Activated T-cell treated with anti-CD3 and anti-CD28 coated beads, Interleukin-2, amount 50 U/mL, for 24 hours (primary cell): ENCODE results near the gene BCKDK.

Source experiments
- DNase-seq: peaks from one replicate; pipeline ENCODE4 v3.0.0-alpha.2; 2020
- H3K27ac Mint-ChIP-seq: 2 replicates; pipeline ENCODE4 v1.8.0; 2020; ENCODE audit warnings: mild to moderate bottlenecking, mixed read lengths
- H3K27me3 Mint-ChIP-seq: 2 replicates; pipeline ENCODE4 v1.8.0; 2020; ENCODE audit warnings: mixed read lengths
- H3K36me3 Mint-ChIP-seq: 2 replicates; pipeline ENCODE4 v1.8.0; 2020; ENCODE audit warnings: low read depth, mixed read lengths
- H3K4me1 Mint-ChIP-seq: 2 replicates; pipeline ENCODE4 v1.8.0; 2020; ENCODE audit warnings: low read depth, mixed read lengths
- H3K4me3 Mint-ChIP-seq: 2 replicates; pipeline ENCODE4 v1.8.0; 2020; ENCODE audit warnings: mild to moderate bottlenecking, moderate library complexity, mixed read lengths
- H3K9me3 Mint-ChIP-seq: 2 replicates; pipeline ENCODE4 v1.8.0; 2020; ENCODE audit warnings: mixed read lengths

BCKDK gene

GRCh38 chr16:31108035-31108793 is at the start of gene BCKDK:
Gene BCKDK, plus strand, starts transcription at chr16:31108386. Its CDS starts 838 bp downstream, at chr16:31109224.
- DNase-seq = peak; percentile 86
- Mint-ChIP-seq H3K27me3 (no peaks in the 10 kb centered on the region), H3K27ac (peak within 1 kb of the TSS; percentile 90), H3K9me3 (no peaks in the 10 kb centered on the region), H3K36me3 (peaks cover 38% of the 10 kb centered on the region), H3K4me3 (peak within 1 kb of the TSS; percentile 76), H3K4me1 (peaks cover 33% of the 10 kb centered on the region)

- Mint-ChIP-seq H3K9me3 (no peaks in the 10 kb centered on the region), H3K4me3 (no peak overlapping the region), H3K4me1 (peaks cover 34% of the 10 kb centered on the region), H3K36me3 (peaks cover 68% of the 10 kb centered on the region), H3K27ac (no peak overlapping the region), H3K27me3 (no peaks in the 10 kb centered on the region)
- DNase-seq = no peak
These were observed 46.9 kb upstream of the BCKDK start for GRCh38 chr16:31061126-31061812.

- Mint-ChIP-seq H3K27ac (no peak overlapping the region), H3K9me3 (no peaks in the 10 kb centered on the region), H3K36me3 (peaks cover 69% of the 10 kb centered on the region), H3K4me3 (no peak overlapping the region), H3K4me1 (peaks cover 38% of the 10 kb centered on the region), H3K27me3 (no peaks in the 10 kb centered on the region)
- DNase-seq = no peak
These were observed 46.3 kb upstream of the BCKDK start for GRCh38 chr16:31061813-31062440.

DNA sequence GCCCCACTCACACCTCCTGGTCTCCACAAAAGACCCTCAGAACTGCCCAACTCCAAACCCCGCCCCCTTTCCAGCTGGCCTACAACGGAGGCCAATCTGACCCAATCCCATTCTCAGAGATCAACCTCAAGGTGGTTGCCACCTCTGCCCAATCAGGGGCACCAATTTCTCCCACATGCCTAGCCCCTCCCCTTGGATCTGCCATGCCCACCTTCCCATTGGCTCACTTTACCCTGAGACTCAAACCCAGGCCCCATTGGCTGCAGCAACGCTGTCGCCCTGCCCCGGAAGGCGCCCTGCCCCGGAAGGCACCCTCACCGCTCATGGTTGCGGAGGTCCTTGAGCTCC is 44.7 kb upstream of the BCKDK start:
- DNase-seq = no peak
- peaks cover 38% of the 10 kb centered on the region for H3K4me1 Mint-ChIP-seq
- H3K27ac Mint-ChIP-seq = peak overlapping the region; percentile 48
- H3K9me3 Mint-ChIP-seq = no peaks in the 10 kb centered on the region
- peaks cover 66% of the 10 kb centered on the region for H3K36me3 Mint-ChIP-seq
- no peaks in the 10 kb centered on the region for H3K27me3 Mint-ChIP-seq
- no peak overlapping the region for H3K4me3 Mint-ChIP-seq

GRCh38 chr16:31063843-31064611 is 44.2 kb upstream of the BCKDK start:
- Mint-ChIP-seq H3K36me3 (peaks cover 67% of the 10 kb centered on the region), H3K27ac (peak overlapping the region; percentile 88), H3K4me1 (peaks cover 41% of the 10 kb centered on the region), H3K27me3 (no peaks in the 10 kb centered on the region), H3K4me3 (peak overlapping the region; percentile 45), H3K9me3 (no peaks in the 10 kb centered on the region)
- DNase-seq = peak; percentile 44

GRCh38 chr16:31064882-31065461 is 43.2 kb upstream of the BCKDK start:
- Mint-ChIP-seq H3K36me3 (peaks cover 64% of the 10 kb centered on the region), H3K9me3 (no peaks in the 10 kb centered on the region), H3K27me3 (no peaks in the 10 kb centered on the region), H3K4me1 (peaks cover 46% of the 10 kb centered on the region), H3K4me3 (peak overlapping the region; percentile 45), H3K27ac (peak overlapping the region; percentile 88)
- no peak for DNase-seq

- Mint-ChIP-seq H3K36me3 (peaks cover 49% of the 10 kb centered on the region), H3K4me3 (no peak overlapping the region), H3K27me3 (no peaks in the 10 kb centered on the region), H3K4me1 (peaks cover 55% of the 10 kb centered on the region), H3K9me3 (no peaks in the 10 kb centered on the region), H3K27ac (no peak overlapping the region)
- DNase-seq = no peak
These were observed 40.8 kb upstream of the BCKDK start for GRCh38 chr16:31067342-31067741.

- H3K4me1 Mint-ChIP-seq = peaks cover 36% of the 10 kb centered on the region
- H3K9me3 Mint-ChIP-seq = no peaks in the 10 kb centered on the region
- peaks cover 45% of the 10 kb centered on the region for H3K36me3 Mint-ChIP-seq
- no peak for DNase-seq
- H3K4me3 Mint-ChIP-seq = peak overlapping the region; percentile 88
- H3K27ac Mint-ChIP-seq = peak overlapping the region; percentile 96
- no peaks in the 10 kb centered on the region for H3K27me3 Mint-ChIP-seq
These were observed 36.3 kb upstream of the BCKDK start for GRCh38 chr16:31071861-31072260.

- Mint-ChIP-seq H3K27me3 (no peaks in the 10 kb centered on the region), H3K27ac (peak overlapping the region; percentile 96), H3K36me3 (peaks cover 53% of the 10 kb centered on the region), H3K4me3 (peak overlapping the region; percentile 88), H3K9me3 (no peaks in the 10 kb centered on the region), H3K4me1 (peaks cover 39% of the 10 kb centered on the region)
- no peak for DNase-seq
These were observed 35.5 kb upstream of the BCKDK start for GRCh38 chr16:31072540-31073141.

- Mint-ChIP-seq H3K36me3 (peaks cover 60% of the 10 kb centered on the region), H3K4me3 (peak overlapping the region; percentile 88), H3K9me3 (no peaks in the 10 kb centered on the region), H3K27ac (peak overlapping the region; percentile 96), H3K4me1 (peaks cover 45% of the 10 kb centered on the region), H3K27me3 (no peaks in the 10 kb centered on the region)
- DNase-seq = peak; percentile 93
These were observed 34.8 kb upstream of the BCKDK start for GRCh38 chr16:31073142-31073969.

DNA sequence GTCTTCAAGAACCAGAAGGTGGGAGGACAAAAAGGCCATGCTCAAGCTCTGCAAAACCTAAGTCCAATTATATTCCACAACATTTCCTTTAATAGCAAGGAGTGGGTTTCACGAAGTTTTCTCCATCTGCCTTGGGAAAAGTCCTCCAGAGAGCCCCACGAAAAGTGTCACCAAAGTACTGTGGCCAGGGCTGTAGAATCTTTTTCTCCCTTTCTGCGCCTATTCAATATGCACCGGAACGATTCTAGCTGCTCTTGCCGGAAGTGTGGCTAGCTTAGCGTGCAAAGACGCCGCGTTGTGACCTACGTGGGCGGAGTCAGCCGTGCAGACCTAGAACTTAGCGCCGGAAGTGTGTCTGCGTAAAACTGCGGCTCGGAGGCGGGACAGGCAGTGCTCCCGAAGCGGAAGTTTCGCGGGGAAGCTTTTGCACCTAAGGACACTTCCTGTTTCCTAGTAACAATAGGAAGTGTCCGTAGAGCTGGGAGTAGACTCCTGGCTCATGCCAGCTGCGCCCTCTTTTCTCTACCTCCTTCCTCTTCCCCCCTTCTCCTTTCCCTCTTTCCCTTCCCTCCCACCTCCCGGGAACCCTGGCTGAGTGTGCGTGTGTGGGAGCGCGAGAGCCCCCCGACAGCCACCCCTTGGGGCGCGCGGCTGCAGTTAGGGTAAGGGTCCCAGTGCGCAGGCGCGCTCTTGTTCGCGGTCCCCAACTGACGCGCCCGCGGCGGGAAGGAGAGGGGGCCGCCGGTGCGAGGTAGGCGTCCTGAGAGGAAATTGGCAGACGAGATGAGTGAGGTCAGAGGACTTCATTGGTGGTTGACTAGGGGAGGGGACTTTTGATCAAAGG is 34.0 kb upstream of the BCKDK start, which contains the start of the genes ZNF646 and ZNF668:
Gene ZNF646 (plus strand): TSS at position 453 of the 844 bp plus-strand sequence. CDS start 1,903 bp downstream, outside the sequence.
Gene ZNF668 (minus strand): TSS at position 271 of the 844 bp plus-strand sequence. CDS start 9,781 bp downstream, outside the sequence.
- peak; percentile 94 for DNase-seq
- Mint-ChIP-seq H3K36me3 (peaks cover 66% of the 10 kb centered on the region), H3K27me3 (no peaks in the 10 kb centered on the region), H3K9me3 (no peaks in the 10 kb centered on the region), H3K4me1 (peaks cover 47% of the 10 kb centered on the region), H3K27ac (peak within 1 kb of the TSS; percentile 96), H3K4me3 (peak within 1 kb of the TSS; percentile 88)

- no peak for DNase-seq
- Mint-ChIP-seq H3K36me3 (peaks cover 71% of the 10 kb centered on the region), H3K27me3 (no peaks in the 10 kb centered on the region), H3K4me1 (peaks cover 49% of the 10 kb centered on the region), H3K9me3 (no peaks in the 10 kb centered on the region), H3K4me3 (peak overlapping the region; percentile 88), H3K27ac (peak overlapping the region; percentile 96)
These were observed 33.4 kb upstream of the BCKDK start for GRCh38 chr16:31074814-31075183.
